GM18907 (cell line): ENCODE data around the gene PFKFB2.
"Not testable (repeated sequence)": the region's sequence is repeated elsewhere in the genome, so short reads cannot be mapped to it uniquely, and the experiment has no call there.

ENCODE experiments used
- ATAC-seq: cut with Tn5 transposase; IDR thresholded peaks from one replicate; pipeline ENCODE4 v1.9.1; 2021; ENCODE audit warnings: mild to moderate bottlenecking, moderate library complexity; ENCODE audit not compliant: unreplicated experiment

The PFKFB2 gene

DNA sequence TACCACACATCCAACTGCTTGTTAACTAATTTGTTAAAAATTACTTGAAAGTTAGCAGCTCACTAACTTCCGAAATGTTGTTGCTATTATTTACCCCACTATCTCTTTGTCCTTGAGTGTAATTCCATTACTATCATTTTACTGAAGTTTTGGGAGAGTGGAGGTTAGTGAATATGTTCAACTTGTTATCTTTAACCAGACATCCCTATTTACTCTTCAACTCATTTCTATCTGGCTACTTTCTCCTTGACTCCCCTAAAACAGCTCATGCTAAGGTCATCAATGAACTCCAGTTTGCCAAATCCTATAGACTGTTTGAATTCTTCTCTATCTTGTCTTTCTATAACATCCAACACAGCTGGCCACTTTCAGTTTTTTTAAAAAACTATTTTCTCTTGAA lies 16.2 kb upstream of the PFKFB2 start:
- ATAC-seq: no peak

DNA sequence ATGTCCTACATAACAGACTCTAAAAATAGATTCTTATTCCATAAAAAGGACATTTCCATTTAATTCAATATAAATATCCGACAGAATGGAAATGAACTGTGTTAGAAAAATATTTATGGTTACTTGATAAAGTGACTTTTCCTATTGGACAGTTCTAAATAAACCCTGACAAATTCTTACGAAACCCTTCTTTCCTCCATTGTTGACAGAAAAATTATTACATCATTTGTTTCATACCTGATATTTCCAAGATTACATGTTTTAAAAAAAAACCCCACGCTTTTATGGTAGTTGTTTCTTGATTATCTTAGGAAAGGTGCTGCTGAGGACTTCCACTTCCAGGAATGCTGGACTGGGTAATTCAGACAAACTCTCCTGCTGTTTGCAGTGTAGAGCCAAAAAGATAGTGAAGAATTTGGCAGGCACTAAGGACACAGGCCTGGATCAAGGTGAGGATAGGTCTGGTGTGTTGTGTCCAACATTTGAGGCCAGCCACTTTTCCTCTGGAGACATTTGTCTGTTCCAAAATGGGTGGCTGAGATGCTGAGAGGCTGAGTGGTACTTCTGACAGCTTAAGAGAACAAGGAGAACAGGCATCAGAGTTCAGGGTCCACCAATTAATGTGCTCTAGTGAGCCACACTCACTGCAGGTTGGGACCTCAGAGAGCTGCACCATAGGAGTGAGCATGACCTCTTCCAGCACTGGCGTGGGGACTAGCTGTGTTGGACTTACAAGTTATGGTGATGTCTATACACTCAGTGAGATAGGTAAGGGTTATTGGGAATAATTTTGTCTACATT lies 13.5 kb upstream of the PFKFB2 start:
- no peak for ATAC-seq

- no peak for ATAC-seq
Observed at GRCh38 chr1:207040181-207040533, 12.9 kb upstream of the PFKFB2 start.

DNA sequence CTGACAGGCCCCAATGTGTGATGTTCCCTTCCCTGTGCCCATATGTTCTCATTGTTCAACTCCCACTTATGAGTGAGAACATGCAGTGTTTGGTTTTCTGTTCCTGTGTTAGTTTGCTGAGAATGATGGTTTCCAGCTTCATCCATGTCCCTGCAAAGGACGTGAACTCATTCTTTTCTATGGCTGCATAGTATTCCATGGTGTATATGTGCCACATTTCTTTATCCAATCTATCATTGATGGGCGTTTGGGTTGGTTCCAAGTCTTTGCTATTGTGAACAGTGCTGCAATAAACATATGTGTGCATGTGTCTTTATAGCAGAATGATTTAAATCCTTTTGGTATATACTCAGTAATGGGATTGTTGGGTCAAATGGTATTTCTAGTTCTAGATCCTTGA lies 11.7 kb upstream of the PFKFB2 start:
- not testable (repeated sequence) for ATAC-seq

DNA sequence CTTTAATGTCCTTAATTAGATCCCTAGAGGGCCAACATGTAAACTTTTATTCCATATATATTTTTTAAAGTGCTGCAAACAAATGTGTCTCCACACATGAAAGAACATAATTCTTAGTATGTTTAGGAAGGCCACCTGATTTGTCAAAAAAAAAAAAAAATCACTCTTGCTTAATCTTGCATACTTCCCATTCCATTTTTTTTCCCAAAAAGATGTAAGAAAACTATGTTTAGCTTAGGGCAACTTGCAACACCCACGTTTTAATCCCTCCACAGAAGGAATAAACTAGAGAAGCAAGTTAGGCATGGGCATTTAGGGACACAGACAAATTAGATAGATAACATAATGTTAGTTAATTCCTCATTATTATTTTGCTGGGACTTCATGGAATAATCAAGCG lies 7.6 kb upstream of the PFKFB2 start:
- no peak for ATAC-seq

DNA sequence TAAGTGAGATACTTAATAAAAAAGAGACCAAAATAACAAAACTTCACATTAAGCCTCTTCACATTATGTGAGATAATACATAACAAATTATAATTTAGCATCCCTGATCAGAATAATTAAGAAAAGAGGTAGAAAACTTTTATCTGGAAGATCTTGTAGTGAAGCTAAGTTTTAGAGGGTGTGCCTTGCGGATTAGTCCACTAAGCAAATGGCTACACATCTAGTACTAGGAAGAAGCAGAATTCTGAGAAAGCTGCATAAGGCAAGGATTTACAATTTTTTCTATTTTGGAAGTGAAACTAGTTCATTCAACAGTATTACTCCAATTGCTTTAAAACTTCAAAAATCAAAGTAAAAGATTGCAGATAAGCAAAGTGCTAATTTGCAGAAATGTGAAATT lies 5.6 kb upstream of the PFKFB2 start:
- no peak for ATAC-seq

GRCh38 chr1:207048041-207048440 lies 5.0 kb upstream of the PFKFB2 start:
- no peak for ATAC-seq

DNA sequence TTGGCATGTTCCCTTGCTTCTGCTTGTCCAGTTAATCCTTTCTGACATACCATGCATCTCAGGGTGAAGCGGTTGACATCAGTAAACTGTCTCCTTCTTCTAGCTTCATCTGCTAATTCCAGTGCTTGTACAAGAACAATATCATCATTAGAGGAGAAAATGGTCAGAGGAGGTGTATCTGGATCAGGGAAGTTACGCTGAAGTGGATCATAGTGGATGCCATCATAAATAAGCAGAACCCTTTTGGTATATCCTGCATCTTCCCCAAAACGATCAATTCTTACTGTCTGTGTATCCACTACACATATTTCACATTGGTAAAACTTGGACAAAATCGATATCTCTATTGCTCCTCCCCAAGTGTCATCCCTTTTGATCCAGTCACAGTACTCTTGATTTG lies 4.0 kb upstream of the PFKFB2 start:
- no peak for ATAC-seq

- no peak for ATAC-seq
Observed at GRCh38 chr1:207049514-207049913, 3.6 kb upstream of the PFKFB2 start.

DNA sequence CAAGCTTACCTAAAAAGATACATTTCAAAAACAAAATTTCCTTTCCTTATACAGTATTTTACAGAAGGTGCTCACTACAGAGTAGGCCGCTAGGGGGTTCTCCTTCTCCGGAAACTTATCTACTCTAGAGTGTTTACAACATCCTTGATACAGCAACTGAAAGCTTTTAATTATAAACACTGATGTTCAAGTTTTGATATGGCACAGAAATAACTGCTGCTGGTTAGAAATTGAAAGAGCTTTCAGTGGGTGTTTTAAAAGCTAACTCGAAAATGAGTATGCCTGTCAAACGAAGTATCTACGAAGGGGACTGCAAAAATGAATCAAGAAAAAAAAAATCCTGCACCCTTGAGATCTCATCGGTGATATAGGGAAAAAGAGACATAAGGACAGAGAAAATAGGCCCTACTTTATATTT lies 3.1 kb upstream of the PFKFB2 start:
- ATAC-seq: no peak

DNA sequence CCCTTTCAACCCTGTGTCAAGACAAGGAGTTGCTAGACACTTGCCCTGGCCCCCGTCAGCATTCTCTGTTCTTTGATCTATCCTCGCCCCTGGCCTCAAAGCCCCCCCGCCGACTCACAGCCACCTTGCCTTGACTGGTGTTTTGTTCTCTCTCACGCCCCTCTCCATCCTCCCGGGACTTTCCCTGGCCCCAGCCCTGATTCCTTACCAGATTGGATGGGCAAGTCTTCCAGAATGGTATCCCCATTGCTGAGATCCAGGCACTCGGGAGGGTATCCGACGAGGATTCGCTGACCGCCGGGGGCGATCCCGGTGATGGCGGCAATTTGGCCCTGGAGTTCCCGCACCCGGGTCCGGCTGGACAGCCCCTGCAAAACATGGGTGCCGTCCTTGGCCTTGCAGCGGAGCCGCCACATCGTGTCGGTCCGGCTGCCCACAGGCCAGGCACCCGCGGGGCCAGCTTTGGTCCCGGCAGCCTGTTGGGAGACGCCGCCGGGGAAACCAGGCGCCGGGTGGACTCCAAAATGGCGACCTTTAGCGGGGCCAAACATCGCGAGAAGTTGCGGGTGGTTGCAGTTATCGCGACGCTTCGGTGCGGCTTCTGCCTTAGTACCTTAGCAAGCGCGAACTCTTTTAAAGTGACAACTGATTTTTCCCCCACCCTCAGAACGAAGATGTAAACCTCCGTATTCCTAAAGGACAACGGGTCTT lies 2.4 kb upstream of the PFKFB2 start:
- peak; percentile 59 for ATAC-seq

DNA sequence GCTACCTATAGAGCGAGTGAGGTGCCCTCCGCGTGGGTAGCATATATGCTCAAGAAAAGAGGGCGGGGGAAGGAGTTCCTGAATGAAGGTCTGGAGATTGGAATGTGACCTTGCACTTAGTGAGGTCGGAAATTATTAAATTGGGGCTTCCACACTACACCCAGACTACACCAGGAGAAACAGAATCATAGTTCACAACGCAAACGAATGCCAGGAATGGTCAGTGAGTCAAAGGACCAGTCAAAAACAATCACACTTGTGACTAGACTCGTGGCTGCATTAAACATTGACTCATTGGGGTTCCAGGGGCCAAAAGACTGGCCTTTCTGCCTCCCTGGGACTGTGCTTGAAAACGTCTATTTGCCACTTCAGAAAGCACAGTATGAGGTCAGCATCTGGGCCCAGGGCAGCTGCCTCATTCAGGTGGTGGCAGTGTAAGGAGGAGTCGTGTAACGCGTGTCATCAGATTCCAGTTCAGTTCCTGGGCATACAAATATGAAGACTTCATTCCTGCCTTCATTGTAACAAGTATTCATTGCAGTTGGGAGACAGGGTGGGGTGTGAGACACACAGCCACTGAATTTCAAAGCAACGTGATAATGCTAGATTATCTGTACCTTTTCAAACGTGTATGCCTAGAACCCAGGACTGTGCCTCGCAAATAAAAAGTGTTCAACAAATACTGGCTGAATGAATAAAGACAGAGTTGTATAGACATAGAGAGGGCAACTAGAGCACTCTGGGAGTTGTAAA lies 1.7 kb upstream of the PFKFB2 start, which contains the start of gene YOD1:
Gene YOD1 (minus strand): TSS at position 18 of the 753 bp plus-strand sequence. CDS start 178 bp downstream, outside the sequence.
- ATAC-seq: no peak

DNA sequence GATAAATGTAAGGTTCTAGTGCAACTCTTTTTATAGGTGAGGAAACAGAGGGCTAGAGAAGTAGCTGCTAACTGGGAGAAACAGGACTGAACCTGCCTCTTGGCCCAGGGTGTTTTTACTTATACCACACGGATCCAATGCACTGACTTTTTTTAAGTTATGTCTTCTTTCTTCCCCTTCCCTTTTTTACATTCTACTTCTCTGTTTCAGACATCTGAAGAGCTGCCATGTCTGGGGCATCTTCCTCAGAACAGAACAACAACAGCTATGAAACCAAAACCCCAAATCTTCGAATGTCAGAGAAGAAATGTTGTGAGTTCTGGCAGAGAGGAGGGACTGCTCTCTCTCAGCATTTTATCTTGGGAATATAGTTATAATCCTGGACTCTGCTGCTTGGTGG lies 1.4 kb downstream of the PFKFB2 start:
- no peak for ATAC-seq

GRCh38 chr1:207055386-207056001 lies 2.4 kb downstream of the PFKFB2 start:
- no peak for ATAC-seq

- ATAC-seq: no peak
Observed at GRCh38 chr1:207056673-207057072, 3.6 kb downstream of the PFKFB2 start.

DNA sequence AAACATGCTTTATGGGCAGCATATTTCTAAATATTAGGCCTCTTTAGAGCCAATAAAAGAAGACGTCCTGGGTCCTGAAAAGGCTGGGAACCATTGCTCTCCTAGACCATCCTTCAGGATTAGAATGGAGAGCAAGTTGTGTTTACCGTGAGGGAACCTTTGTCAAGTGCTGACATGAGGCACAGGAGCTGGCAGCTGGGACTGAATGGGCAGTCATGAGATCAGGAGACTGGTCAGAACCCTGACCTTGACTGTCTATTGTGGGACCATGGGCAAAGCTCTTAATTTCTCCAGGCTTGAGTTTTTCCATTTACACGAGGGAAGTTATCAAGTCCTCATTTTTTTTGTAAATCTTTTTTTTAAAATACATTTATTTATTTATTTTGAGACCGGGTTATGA lies 5.2 kb downstream of the PFKFB2 start:
- ATAC-seq: no peak

GRCh38 chr1:207058878-207059867 lies 6.1 kb downstream of the PFKFB2 start:
- no peak for ATAC-seq

DNA sequence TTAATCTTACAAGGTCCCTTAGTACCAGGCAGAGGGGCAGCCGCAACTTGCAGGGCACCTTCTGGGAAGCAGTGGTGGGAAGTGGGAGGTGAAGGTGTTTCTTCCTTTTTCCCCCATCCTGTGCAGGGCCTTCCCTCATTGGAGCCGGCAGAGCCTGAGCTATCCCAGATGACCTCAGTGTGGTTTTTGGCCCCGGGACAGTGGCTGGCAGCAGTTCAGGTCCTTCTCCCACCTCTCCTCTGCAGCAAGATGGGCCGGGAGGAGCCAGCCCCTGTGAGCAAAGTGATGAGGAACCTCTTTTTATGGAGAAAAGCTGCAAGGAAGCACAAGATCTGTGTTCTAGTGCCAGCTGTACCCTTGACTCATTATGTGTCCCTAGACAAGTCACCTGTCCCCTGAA lies 6.8 kb downstream of the PFKFB2 start:
- ATAC-seq: no peak

GRCh38 chr1:207060596-207060995 lies 7.5 kb downstream of the PFKFB2 start:
- no peak for ATAC-seq

DNA sequence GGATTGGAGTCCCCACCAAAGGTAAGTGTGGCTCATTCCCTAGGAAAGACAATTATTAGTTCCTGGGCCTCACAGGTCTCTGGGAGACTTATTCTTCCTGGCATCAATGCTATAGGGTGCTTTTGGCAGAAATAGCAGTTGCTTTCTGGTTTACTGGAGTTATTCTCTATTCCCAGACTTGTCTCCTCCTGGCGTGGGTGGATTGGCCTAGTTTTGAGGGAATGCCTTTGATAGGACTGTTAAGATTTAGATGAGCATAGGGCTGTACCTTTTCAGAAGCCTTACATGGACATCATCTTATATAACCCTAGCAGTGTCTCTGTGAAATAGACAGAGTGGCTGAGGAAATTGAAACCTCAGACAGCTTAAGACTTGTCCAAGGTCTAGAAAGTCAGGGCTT lies 9.0 kb downstream of the PFKFB2 start:
- ATAC-seq: no peak
